Breast epithelium (tissue), 4 donors: ENCODE data around the gene NEK6. TPM values are rescaled to one million over a fixed set of nuclear protein-coding genes. Genes with fewer than 3 reads are reported as not detected.

Source experiments
- DNase-seq, 2 donors: peaks; one replicate each; pipeline ENCODE4 v3.0.0-alpha.2; 2019; ENCODE audit warnings: low spot score in 2 of 2
- H3K27ac ChIP-seq, 2 donors: fragments of 200-600 bp; sonication (generic) in 1 of 2; one replicate each; pipeline ENCODE4 v1.5.1; 2016 to 2019; ENCODE audit warnings: mild to moderate bottlenecking in 1 of 2
- H3K27me3 ChIP-seq, 2 donors: fragments of 200-600 bp; sonication (generic) in 1 of 2; one replicate each; pipeline versions ENCODE4 v1.5.1 to v1.6.0; 2017 to 2019; ENCODE audit warnings: control low read depth in 1 of 2, mild to moderate bottlenecking in 1 of 2
- H3K36me3 ChIP-seq: fragments of 200-600 bp; one replicate; pipeline ENCODE4 v1.5.1; 2019
- H3K4me1 ChIP-seq, 2 donors: fragments of 200-600 bp; sonication (generic); one replicate each; pipeline ENCODE4 v1.5.1; 2016 to 2019; ENCODE audit warnings: control low read depth in 1 of 2
- H3K4me3 ChIP-seq, 3 donors: fragments of 200-600 bp; sonication (generic); 1 replicate in 2 of 3; 2 replicates in 1 of 3; pipeline ENCODE4 v1.5.1; 2016 to 2019; ENCODE audit warnings: mild to moderate bottlenecking in 3 of 3, moderate library complexity in 2 of 3
- H3K9me3 ChIP-seq, 2 donors: fragments of 200-600 bp; sonication (generic) in 1 of 2; one replicate each; pipeline ENCODE4 v1.5.1; 2016 to 2019; ENCODE audit warnings: control low read depth in 1 of 2
- POLR2A ChIP-seq: fragments of 450-650 bp; IDR thresholded peaks from one replicate; pipeline ENCODE4 v1.6.1; 2016; ENCODE audit warnings: antibody characterized with exemption, mild to moderate bottlenecking, moderate library complexity
- POLR2AphosphoS5 ChIP-seq, 3 donors: sonication (generic); formaldehyde crosslinking; IDR thresholded peaks; one replicate each; pipeline ENCODE4 v1.6.1; 2017; ENCODE audit warnings: antibody characterized with exemption in 3 of 3
- intact Hi-C: fragments of 100-400 bp; cut with DNase I; formaldehyde crosslinking; loops from one replicate; pipeline ENCODE4 v1.15.1; 2023; ENCODE audit warnings: low total_unique reads
- total RNA-seq, 3 donors: library from RNA; depleted of rRNA; stranded (reverse); fragments of >200 nt; gene quantifications; one replicate each; pipeline ENCODE4 v1.1.0, GENCODE V29; 2016
- TF ChIP-seq, protein P1 (sequence below), 3 donors: fragments of 450-650 bp; IDR thresholded peaks; one replicate each; pipeline ENCODE4 v1.5.1; 2016 to 2017; ENCODE audit warnings: antibody characterized with exemption in 3 of 3, mild to moderate bottlenecking in 3 of 3, moderate library complexity in 3 of 3

NEK6 gene
- total RNA-seq, 3 donors from 2014 or later: 17.8 to 31.5 (median 22.2) TPM

- Histone ChIP-seq H3K36me3 (no peaks in the 10 kb centered on the region), H3K9me3 (no peaks in the 10 kb centered on the region), H3K4me3 (peak overlapping the region in 1 of 3 donors; percentile 26), H3K27me3 (no peaks in the 10 kb centered on the region), H3K4me1 (peaks cover 21 to 22% of the 10 kb centered on the region in 2 donors), H3K27ac (peak overlapping the region; percentile 85 to 97)
- intact Hi-C loops: no loop called here
- DNase-seq: no peak
- TF ChIP-seq POLR2AphosphoS5 (IDR thresholded peaks at IDR 0.05): peak in 1 of 3 donors; percentile 11
- TF ChIP-seq, protein P1, sequence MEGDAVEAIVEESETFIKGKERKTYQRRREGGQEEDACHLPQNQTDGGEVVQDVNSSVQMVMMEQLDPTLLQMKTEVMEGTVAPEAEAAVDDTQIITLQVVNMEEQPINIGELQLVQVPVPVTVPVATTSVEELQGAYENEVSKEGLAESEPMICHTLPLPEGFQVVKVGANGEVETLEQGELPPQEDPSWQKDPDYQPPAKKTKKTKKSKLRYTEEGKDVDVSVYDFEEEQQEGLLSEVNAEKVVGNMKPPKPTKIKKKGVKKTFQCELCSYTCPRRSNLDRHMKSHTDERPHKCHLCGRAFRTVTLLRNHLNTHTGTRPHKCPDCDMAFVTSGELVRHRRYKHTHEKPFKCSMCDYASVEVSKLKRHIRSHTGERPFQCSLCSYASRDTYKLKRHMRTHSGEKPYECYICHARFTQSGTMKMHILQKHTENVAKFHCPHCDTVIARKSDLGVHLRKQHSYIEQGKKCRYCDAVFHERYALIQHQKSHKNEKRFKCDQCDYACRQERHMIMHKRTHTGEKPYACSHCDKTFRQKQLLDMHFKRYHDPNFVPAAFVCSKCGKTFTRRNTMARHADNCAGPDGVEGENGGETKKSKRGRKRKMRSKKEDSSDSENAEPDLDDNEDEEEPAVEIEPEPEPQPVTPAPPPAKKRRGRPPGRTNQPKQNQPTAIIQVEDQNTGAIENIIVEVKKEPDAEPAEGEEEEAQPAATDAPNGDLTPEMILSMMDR (IDR thresholded peaks at IDR 0.05): no peak
Observed at GRCh38 chr9:124284940-124285441, 27.2 kb downstream of the NEK6 start.

- Histone ChIP-seq H3K36me3 (no peaks in the 10 kb centered on the region), H3K9me3 (no peaks in the 10 kb centered on the region), H3K4me1 (peaks cover 16 to 22% of the 10 kb centered on the region in 2 donors), H3K4me3 (peak overlapping the region in 1 of 3 donors; percentile 26), H3K27me3 (no peaks in the 10 kb centered on the region), H3K27ac (peak overlapping the region; percentile 85 to 97)
- no peak for TF ChIP-seq POLR2A
- TF ChIP-seq, protein P1 (IDR thresholded peaks at IDR 0.05): no peak
- TF ChIP-seq POLR2AphosphoS5 (IDR thresholded peaks at IDR 0.05): no peak
- intact Hi-C loops: no loop called here
- no peak for DNase-seq
Observed at GRCh38 chr9:124285490-124285889, 27.7 kb downstream of the NEK6 start.

DNA sequence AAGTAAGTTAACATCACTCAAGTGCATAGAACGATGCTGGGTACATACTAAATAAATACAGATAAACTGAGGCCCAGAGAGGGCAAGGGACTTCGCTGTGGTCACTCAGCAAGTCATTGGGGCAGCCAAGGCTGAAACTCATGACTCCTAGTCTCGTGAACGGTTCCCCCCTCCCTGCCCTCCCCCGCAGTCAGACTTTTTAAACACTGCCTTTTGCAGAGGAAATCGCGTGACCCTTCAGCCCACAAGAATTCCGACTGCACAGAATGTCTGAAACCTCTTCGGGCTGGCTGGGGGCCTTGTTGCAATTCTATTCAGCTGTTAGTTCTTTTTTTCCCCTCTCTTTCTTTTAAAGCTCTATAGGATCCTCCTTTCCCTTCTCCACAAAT is 28.1 kb downstream of the NEK6 start:
- peak overlapping the region in 1 of 3 donors; percentile 26 for H3K4me3 ChIP-seq
- no peaks in the 10 kb centered on the region for H3K9me3 ChIP-seq
- peaks cover 15 to 21% of the 10 kb centered on the region in 2 donors for H3K4me1 ChIP-seq
- no peaks in the 10 kb centered on the region for H3K27me3 ChIP-seq
- peak; percentile 18 to 53 (median 29) for TF ChIP-seq POLR2AphosphoS5 (IDR thresholded peaks at IDR 0.05)
- TF ChIP-seq, protein P1 (IDR thresholded peaks at IDR 0.05): no peak
- H3K36me3 ChIP-seq: no peaks in the 10 kb centered on the region
- intact Hi-C loops: no loop called here
- H3K27ac ChIP-seq: peak overlapping the region; percentile 85 to 97
- DNase-seq: peak in 1 of 2 donors; percentile 63

GRCh38 chr9:124286292-124286931 is 28.7 kb downstream of the NEK6 start:
- no peak for DNase-seq
- Histone ChIP-seq H3K27me3 (no peaks in the 10 kb centered on the region), H3K36me3 (no peaks in the 10 kb centered on the region), H3K4me1 (peaks cover 15 to 17% of the 10 kb centered on the region in 2 donors), H3K27ac (peak overlapping the region; percentile 79 to 92), H3K4me3 (peak overlapping the region in 1 of 3 donors; percentile 19), H3K9me3 (no peaks in the 10 kb centered on the region)
- intact Hi-C loops: no loop called here
- TF ChIP-seq POLR2A (no peak), POLR2AphosphoS5 (IDR thresholded peaks at IDR 0.05) (no peak)
- TF ChIP-seq, protein P1 (IDR thresholded peaks at IDR 0.05): no peak

DNA sequence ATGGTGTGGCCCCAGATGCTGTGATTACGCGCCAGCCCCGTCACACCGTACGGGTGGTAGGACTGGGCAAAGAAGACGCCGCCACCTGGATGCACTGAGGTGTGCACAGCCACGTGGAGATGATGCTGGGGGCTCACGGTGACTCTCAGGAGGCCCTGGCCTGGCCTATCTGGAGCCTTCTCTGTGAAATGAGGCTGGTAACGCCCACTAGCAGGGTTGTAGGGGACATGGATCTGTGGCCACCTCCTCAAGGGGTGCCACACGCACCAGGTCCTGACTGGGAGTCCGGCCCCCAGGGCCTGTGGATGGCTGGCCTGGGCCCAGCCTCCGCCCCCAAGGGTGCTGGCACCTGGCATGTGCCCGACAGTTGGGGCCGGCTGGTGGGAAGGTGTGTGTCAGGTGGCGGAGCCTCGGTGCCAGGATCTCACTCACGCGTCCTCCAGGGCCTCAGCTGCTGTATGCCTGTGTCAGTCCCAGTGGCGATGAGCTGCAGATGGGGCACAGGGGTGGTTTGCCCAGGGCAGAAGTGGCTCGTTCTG is 32.4 kb downstream of the NEK6 start:
- TF ChIP-seq POLR2A (no peak), POLR2AphosphoS5 (IDR thresholded peaks at IDR 0.05) (no peak)
- TF ChIP-seq, protein P1 (IDR thresholded peaks at IDR 0.05): no peak
- Histone ChIP-seq H3K9me3 (no peaks in the 10 kb centered on the region), H3K27ac (peak overlapping the region; percentile 5 to 17), H3K27me3 (no peaks in the 10 kb centered on the region), H3K4me1 (peaks cover 0 to 6% of the 10 kb centered on the region in 2 donors), H3K36me3 (no peaks in the 10 kb centered on the region), H3K4me3 (no peak overlapping the region)
- DNase-seq: no peak
- intact Hi-C loops: no loop called here
